Chondrocyte (in vitro differentiated cells): ENCODE results near the gene MTA3. TPM values are rescaled to one million over a fixed set of nuclear protein-coding genes. Genes with fewer than 3 reads are reported as not detected.

ENCODE experiments used
- DNase-seq: peaks from one replicate; pipeline ENCODE4 v3.0.0; 2021; ENCODE audit warnings: mixed read lengths, low spot score
- H3K27ac Mint-ChIP-seq: one replicate; pipeline ENCODE4 v1.8.0; 2021; ENCODE audit warnings: mild to moderate bottlenecking, moderate library complexity, mixed read lengths; ENCODE audit not compliant: unreplicated experiment
- H3K27me3 Mint-ChIP-seq: 2 replicates; pipeline ENCODE4 v1.8.0; 2021; ENCODE audit warnings: low read depth, mixed read lengths
- H3K36me3 Mint-ChIP-seq: 2 replicates; pipeline ENCODE4 v1.8.0; 2021; ENCODE audit warnings: low read depth, mixed read lengths
- H3K4me1 Mint-ChIP-seq: 2 replicates; pipeline ENCODE4 v1.8.0; 2021; ENCODE audit warnings: low read depth, mild to moderate bottlenecking, mixed read lengths
- H3K4me3 Mint-ChIP-seq: one replicate; pipeline ENCODE4 v1.8.0; 2021; ENCODE audit warnings: mild to moderate bottlenecking, moderate library complexity, mixed read lengths; ENCODE audit not compliant: unreplicated experiment
- H3K9me3 Mint-ChIP-seq: 2 replicates; pipeline ENCODE4 v1.8.0; 2021; ENCODE audit warnings: low read depth, mixed read lengths
- total RNA-seq: library from RNA; stranded (reverse); gene quantifications from 3 replicates; pipeline ENCODE4 v1.2.1, GENCODE V29; 2021
- TF ChIP-seq, protein P1 (sequence below): fragments of 200-600 bp; sonication (generic); IDR thresholded peaks from 2 replicates; pipeline ENCODE4 v1.5.0; 2021; ENCODE audit warnings: antibody characterized with exemption, mild to moderate bottlenecking, moderate library complexity

Gene MTA3
- total RNA-seq, 1 donor from 2014 or later, result 39.3 TPM

DNA sequence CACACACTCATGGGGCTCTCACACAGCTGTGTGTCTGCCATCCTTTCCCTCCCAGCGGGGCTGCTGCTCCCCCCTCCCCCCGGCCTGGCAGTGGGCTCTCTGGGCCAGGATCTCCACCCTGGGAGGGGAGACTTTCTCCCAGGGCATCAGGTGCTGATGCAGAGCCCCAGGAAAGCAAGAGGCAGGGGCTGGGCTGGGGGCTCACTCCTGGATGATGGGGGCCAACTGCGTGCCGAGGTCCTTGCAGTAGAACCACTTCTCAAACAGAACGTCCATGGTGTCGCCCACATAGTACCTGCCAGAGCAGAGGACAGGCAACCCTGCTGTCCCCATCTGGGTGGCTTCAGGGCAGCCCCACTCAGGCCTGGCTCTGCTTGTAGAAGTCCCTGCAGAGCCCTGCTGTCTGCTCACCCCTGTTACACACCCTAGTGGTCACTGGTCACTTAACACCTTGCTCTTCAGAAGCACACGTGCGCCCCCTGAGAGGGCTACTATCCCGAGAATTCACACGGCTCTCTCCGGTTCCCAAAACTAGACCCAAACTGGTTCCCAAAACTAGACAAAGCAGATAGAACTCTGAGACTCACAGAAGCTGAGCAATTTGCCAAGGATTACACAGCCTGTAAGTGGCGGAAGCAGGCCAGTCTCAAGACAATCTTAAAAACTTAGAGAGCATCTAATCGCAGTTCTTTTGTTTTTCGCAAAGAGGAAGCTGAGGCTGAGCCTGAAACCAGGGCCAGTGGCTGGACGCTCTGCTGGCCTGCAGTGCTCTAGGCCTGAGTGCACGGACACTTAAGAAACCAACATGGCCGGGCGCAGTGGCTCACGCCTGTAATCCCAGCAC is 202.1 kb downstream of the MTA3 start:
- TF ChIP-seq, protein P1, sequence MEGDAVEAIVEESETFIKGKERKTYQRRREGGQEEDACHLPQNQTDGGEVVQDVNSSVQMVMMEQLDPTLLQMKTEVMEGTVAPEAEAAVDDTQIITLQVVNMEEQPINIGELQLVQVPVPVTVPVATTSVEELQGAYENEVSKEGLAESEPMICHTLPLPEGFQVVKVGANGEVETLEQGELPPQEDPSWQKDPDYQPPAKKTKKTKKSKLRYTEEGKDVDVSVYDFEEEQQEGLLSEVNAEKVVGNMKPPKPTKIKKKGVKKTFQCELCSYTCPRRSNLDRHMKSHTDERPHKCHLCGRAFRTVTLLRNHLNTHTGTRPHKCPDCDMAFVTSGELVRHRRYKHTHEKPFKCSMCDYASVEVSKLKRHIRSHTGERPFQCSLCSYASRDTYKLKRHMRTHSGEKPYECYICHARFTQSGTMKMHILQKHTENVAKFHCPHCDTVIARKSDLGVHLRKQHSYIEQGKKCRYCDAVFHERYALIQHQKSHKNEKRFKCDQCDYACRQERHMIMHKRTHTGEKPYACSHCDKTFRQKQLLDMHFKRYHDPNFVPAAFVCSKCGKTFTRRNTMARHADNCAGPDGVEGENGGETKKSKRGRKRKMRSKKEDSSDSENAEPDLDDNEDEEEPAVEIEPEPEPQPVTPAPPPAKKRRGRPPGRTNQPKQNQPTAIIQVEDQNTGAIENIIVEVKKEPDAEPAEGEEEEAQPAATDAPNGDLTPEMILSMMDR, result peak; percentile 70
- no peak for DNase-seq
- H3K27ac Mint-ChIP-seq, result no peak overlapping the region
- H3K4me3 Mint-ChIP-seq, result no peak overlapping the region
- no peaks in the 10 kb centered on the region for H3K27me3 Mint-ChIP-seq
- no peaks in the 10 kb centered on the region for H3K4me1 Mint-ChIP-seq
- no peaks in the 10 kb centered on the region for H3K9me3 Mint-ChIP-seq
- H3K36me3 Mint-ChIP-seq, result peaks cover 2% of the 10 kb centered on the region

DNA sequence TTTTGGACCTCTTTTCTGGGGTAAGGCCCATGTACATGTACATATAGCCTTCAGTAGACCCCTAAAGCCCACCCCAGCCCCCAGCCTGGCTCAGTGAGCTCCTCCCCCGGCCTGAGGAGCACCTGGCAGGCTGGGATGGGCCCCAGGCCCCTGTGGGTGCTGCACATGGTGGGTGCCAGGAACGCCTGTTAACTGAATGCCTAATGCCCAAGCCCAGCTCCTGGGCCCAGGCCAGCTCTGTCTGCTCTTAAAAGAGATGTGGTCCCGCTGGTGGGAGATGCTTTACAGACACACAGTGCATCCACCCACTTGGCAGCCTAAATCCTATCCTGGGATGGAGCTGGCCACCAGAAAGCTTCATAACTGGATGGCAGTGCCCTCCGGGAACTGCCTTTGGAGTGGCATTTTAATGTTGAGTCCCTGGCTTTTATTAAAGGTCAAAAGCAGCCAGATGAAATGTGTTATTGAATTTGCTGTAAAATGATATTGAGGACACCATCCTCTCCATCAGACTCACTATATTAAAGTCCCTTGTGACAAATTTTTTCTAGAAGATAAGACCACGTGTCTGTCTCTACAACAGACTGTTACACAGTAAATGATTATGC is 203.2 kb downstream of the MTA3 start:
- H3K9me3 Mint-ChIP-seq, result no peaks in the 10 kb centered on the region
- no peak overlapping the region for H3K4me3 Mint-ChIP-seq
- no peak overlapping the region for H3K27ac Mint-ChIP-seq
- no peaks in the 10 kb centered on the region for H3K4me1 Mint-ChIP-seq
- peaks cover 2% of the 10 kb centered on the region for H3K36me3 Mint-ChIP-seq
- H3K27me3 Mint-ChIP-seq, result no peaks in the 10 kb centered on the region
- TF ChIP-seq, protein P1, result no peak
- DNase-seq, result no peak

DNA sequence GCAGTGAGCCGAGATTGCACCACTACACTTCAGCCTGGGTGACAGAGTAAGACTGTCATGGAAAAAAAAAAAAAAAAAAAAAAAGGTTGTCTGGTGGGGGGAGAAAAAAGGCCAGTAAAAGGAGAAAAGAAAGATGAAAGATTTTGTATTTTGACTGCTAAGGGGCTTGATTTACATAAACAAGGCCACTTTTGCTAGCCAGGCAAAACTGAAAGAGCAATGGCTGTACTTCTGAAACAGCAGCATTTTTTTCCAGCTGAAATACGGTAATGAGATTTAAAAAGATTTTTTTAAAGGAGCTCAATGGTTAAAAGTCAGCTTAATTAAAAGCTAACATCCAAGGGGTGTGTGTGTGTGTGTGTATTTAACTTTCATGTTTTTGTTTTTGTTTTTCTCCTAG is 206.8 kb downstream of the MTA3 start:
- DNase-seq, result no peak
- peaks cover 8% of the 10 kb centered on the region for H3K4me1 Mint-ChIP-seq
- H3K36me3 Mint-ChIP-seq, result peaks cover 2% of the 10 kb centered on the region
- H3K27ac Mint-ChIP-seq, result no peak overlapping the region
- H3K4me3 Mint-ChIP-seq, result no peak overlapping the region
- H3K9me3 Mint-ChIP-seq, result no peaks in the 10 kb centered on the region
- no peaks in the 10 kb centered on the region for H3K27me3 Mint-ChIP-seq
- TF ChIP-seq, protein P1, result no peak

DNA sequence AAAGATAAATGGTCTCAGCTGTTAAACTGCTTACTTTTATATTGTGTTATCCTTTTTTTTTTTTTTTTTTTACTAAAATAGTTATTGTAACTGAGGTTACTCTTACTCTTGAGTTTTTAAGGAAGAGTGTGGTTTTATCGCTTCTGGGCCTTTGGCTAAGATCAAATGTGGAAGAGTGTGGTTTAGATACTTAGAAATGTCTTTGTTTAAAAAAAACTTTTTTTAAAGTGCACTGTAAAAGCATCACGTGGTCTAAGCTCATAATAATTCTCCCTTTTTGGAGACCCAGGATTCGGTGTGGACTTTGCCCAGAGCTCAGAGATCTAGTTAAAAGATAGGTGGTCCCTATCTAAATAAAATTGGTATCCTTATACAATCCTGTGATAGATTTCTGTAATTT is 207.4 kb downstream of the MTA3 start:
- Mint-ChIP-seq H3K4me1 (peaks cover 8% of the 10 kb centered on the region), H3K27ac (no peak overlapping the region), H3K4me3 (no peak overlapping the region), H3K9me3 (no peaks in the 10 kb centered on the region), H3K36me3 (peaks cover 2% of the 10 kb centered on the region), H3K27me3 (no peaks in the 10 kb centered on the region)
- DNase-seq, result no peak
- TF ChIP-seq, protein P1, result no peak

DNA sequence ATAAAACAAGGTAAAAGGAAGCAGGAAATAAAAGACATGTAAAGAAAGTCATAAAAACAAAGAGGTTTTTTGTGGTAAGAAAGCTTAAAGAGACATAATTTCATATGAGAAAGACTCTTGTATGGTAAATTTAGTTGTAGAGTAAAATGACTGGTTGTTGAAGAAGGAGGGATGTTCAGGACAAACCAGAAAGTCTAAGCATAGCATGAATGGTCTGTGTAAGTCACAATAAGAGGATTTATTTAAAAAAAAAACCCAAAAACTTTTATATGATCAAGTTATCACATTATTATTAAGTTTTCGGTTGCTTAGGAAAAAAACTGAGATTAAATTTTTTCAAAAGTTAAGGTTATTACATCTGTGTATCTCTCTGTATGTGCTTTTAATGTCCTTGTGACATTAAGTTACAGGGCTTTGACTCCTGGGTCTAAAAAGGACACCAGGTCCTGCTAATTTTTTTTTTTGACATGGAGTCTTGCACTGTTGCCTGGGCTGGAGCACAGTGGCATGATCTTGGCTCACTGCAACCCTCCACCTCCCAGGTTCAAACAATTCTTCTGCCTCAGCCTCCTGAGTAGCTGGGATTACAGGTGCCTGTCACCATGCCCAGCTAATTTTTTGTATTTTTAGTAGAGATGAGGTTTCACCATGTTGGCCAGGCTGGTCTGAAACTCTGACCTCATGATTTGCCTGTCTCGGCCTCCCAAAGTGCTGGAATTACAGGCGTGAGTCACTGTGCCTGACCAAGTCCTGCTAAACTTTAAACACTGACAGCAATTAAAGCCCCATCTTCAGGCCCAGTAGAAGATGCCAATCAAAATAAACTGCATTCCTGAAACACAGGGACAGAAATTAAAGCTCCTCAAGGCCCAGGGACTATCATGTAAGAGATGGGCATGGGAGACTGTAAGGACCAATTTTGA is 209.7 kb downstream of the MTA3 start:
- Mint-ChIP-seq H3K4me3 (no peak overlapping the region), H3K27me3 (no peaks in the 10 kb centered on the region), H3K27ac (peak overlapping the region; percentile 68), H3K36me3 (peaks cover 3% of the 10 kb centered on the region), H3K4me1 (peaks cover 11% of the 10 kb centered on the region), H3K9me3 (no peaks in the 10 kb centered on the region)
- DNase-seq, result no peak
- TF ChIP-seq, protein P1, result no peak
